HS-27A (cell line): ENCODE measurements around the gene CAPN7.
"Not testable (repeated sequence)": the region's sequence is repeated elsewhere in the genome, so short reads cannot be mapped to it uniquely, and the experiment has no call there.

ENCODE experiments used
- DNase-seq: peaks from one replicate; pipeline ENCODE4 v3.0.0-alpha.2; 2012; ENCODE audit warnings: low read depth, missing footprints

The CAPN7 gene

DNA sequence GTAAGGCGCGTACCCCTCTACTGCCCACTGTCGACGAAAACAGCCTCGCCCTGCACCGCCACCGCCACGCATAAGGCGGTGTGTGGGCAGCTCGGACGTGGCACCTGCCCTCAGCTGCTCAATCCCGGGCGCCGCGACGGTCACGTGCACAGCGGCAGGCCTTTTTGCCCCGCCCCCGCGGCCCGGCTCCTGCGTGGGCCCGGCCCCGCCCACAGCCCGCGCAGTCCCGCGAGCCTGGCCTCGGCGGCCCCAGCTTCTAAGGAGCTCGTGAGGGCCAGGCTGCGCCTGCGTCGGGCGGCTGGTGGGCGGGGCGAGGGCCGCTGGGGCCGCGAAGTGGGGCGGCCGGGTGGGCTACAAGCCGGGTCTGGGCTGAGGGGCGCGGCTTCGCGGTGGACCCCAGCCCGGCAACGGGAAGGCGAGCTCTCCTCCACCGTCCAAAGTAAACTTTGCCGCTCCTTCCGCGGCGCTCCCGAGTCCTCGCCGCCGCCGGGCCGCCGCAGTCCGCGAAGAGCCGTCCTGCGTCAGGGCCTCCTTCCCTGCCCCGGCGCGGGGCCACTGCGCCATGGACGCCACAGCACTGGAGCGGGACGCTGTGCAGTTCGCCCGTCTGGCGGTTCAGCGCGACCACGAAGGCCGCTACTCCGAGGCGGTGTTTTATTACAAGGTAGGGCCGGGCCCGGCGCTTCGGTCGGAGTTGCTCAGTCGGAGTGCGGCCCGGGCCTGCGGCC lies at the start of gene CAPN7:
Gene CAPN7 (plus strand): TSS at position 313 of the 728 bp plus-strand sequence. CDS start 250 bp downstream, at position 563.
- peak; percentile 78 for DNase-seq

DNA sequence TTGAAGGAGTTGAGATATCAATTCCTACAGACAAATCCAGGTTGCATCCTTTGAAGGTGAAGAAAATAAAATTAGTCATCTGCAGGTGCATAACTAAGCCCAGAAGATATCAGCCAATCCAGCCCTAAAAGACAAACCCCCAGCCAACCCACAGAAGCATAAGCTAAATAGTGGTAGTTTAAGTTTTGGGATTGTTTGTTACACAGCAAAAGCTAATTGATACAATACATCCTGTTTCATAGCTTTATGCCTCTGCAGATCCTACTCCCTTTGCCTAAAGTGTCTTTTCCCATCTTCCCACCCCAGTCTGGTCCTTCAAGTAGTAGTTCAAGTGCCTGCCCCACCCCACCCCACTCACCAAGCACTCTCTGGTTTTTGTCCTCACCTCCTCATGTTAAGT lies 48.6 kb upstream of the CAPN7 start:
- no peak for DNase-seq

DNA sequence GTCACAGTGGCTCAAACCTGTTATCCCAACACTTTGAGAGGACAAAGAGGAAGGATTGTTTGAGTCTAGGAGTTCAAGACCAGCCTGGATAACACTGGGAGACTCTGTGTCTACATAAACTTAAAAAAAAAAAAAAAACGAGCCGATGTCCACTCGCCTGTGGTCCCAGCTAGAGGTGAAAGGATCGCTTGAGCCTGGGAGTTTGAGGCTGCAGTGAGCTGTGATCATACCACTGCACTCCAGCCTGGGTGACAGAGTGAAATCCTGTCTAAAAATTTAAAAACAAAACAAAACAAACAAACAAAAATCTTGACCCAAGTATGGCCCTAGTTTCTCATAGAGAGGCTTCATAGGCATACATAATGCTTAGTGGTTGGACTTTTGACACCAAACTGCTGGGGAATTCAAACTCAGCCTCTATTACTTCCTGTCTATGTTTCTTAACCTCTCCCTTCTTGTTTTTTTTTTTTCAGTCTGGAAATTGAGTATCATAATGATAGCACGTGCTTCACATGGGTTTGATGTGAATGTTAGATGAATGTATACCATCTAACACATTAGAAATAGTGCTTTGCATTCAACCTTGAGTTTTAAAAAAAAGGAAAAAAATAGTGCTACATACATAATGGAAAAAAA lies 46.4 kb upstream of the CAPN7 start:
- no peak for DNase-seq

DNA sequence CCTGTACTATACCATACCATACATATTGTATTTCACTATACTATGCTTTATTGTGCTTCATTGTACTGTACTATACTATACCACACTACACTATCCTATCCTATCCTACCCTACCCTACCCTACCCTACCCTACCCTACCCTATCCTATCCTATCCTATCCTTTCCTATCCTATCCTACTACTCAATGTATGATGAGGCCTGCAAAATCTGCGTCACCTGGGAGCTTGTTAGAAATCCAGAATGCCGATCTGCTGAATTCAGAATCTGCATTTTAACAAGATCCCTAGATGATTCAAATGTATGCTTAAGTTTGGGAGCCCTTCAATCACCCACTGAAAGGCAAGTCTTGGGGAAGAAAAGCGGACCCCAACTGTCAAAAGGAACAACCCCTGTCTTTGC lies 45.4 kb upstream of the CAPN7 start:
- DNase-seq: no peak

DNA sequence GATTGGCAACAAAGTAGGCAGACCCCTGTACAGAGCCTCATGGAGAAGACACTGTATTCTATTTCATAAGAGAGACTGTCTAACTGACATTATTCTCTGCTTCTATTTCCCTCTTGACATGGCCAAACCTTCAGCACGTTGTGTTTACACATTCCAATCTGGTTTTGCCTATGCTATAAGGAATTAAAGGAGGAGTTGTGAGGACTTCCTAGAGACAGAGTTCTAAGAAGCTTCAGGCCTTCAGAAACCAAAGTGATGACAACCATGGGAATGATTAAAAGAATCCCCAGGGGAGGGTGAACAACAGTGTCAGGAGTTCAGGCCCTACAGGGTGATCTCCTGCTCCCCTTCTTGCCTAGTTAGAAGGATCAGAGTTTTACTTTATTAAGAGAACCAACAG lies 44.9 kb upstream of the CAPN7 start:
- DNase-seq: no peak

DNA sequence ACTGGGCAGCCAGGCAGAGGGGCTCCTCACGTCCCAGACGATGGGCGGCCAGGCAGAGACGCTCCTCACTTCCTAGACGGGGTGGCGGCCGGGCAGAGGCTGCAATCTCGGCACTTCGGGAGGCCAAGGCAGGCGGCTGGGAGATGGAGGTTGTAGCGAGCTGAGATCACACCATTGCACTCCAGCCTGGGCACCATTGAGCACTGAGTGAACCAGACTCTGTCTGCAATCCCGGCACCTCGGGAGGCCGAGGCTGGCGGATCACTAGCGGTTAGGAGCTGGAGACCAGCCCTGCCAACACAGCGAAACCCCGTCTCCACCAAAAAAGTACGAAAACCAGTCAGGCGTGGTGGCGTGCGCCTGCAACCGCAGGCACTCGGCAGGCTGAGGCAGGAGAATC lies 42.4 kb upstream of the CAPN7 start:
- not testable (repeated sequence) for DNase-seq

DNA sequence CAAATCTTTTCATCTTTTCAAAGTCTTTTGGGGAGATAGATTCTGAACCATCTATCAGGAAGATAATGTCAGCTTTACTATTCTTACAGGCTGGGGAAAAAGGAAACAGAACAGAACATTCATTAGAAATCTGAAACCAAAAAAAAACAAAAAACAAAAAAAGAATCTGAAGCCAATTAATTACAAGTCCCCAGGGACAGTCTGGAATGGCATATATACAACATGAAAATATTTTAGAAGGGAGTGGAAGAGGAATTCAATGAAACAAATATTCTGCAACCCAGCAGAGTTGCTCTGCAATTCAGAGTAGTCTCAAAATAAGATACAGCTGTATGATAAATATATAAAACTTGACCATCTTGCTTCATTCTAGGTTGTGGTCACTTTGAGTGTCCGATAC lies 41.7 kb upstream of the CAPN7 start:
- DNase-seq: no peak

DNA sequence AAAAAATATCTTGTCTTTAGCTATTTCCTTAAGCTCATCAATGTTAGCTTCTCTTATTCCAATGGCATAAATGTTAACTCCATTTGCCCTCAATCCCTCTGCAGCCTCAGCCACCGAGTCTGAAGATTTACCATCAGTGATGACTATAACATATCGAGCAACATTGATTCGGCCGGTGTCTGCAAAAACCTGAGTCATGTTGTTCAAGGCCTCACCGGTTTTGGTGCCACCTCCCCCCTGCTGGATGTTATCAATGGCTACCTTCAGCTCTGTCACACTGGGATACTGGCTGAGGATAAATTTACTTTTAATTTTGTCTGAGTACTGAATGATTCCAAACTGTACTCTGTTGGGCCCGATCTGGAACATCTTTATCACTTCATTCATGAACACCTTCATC lies 41.0 kb upstream of the CAPN7 start:
- no peak for DNase-seq

DNA sequence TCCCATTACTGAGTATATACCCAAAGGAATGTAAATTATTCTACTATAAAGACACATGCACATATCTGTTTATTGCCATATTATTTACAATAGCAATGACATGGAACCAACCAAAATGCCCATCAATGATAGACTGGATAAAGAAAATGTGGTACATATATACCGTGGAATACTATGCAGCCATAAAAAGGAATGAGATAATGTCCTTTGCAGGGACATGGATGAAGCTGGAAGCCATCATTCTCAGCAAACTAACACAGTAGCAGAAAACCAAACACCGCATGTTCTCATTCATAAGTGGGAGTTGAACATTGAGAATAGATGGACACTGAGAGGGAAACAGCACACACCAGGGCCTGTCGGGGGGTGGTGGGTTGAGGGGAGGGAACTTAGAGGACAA lies 39.7 kb upstream of the CAPN7 start:
- not testable (repeated sequence) for DNase-seq

DNA sequence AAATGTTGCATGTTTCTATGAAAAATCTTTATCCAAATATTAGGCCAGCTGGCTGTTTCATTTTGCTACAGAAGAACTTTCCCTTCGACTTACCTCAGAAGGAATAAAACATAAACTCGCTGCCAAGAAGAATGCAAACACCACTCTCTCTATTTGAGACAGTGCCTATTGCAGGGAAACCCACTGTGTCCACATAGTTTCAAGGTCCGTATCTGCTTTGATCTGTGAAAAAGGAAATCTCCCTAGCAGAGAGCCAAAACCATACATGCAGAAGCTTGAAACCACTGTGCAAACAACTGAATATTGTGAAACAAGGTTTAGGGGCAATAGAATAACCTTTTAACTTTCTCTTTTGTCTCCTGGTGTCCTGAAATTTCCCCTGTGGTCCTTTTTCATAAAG lies 35.0 kb upstream of the CAPN7 start:
- no peak for DNase-seq

DNA sequence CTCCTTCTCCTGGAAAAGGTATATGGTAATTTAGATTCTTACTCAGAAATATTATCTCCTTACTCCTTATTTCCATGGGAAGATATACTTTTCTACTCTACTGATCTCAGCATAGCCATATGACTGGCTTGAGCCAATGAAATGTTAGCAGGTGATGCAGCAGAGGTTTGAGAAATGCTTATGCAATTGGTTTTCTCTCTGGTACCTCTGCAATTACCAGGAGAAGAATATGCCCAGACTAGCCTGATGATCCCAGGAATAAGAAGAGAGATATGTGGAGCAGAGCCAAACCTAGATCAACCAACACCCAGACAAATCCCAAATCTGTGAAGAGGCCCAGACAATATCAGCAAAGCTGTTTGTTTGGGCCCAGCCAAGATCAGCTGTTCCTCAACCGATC lies 33.2 kb upstream of the CAPN7 start:
- no peak for DNase-seq

DNA sequence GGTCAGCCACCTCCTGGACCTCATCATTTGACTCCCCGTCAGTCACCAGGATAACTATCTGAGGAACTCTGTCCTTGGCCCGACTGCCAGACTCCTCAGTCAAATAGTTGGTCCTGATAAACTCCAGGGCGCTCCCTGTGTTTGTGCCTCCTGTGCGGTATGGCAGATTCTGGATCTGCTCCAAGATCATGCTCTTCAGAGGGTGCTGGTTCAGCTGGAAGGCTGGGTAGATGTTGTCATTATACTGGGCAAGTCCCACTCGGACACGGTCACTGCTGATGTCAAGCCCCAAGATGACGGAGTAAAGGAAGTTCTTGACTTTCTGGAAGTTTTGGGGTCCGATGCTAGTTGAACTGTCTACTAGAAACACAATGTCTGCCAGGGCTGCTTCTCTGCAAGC lies 31.1 kb upstream of the CAPN7 start:
- DNase-seq: no peak

DNA sequence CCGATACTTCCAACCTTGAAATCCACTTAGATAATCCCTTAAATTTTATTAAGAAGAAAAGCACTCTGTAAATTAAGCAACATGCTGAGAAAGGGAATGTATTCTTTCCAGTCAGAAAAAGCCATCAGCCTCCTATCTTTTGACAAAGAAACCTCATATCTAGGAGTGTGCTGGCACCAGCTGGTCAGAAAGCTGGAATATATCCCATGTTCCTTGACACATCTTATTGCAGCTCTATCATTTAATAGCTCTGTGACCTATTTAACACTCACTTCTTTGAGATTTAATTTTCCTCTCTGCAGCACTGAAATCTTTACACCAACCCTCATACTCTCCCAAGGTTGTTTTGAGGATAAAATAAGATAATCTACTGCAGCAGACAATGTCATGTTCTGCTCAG lies 30.4 kb upstream of the CAPN7 start:
- no peak for DNase-seq

DNA sequence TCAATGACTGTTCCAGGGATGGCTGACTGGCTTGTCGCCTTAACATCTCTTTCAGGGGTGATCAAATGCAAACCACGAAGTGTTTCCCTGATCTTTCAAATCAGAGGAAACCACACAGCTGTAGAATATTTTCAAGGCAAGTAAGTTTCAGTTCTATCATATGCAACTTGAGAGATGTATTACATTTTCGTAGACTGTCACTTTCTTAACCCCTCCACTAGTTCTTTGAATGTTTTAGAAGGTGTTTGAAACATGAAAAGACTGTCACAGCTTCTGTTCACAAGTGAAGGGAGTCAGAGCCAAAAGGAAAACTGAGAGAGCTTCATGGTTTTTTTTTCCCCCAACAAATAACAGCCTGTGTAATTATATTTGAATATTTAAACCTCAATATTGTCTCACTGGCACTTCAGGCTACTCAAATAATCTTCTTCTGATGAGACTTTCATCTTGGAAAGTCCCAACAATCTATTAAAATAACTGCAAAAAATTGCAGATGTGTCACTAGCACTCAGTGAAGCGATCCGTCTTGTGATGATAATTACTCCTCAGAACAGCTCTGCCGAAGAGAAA lies 25.9 kb upstream of the CAPN7 start:
- no peak for DNase-seq

DNA sequence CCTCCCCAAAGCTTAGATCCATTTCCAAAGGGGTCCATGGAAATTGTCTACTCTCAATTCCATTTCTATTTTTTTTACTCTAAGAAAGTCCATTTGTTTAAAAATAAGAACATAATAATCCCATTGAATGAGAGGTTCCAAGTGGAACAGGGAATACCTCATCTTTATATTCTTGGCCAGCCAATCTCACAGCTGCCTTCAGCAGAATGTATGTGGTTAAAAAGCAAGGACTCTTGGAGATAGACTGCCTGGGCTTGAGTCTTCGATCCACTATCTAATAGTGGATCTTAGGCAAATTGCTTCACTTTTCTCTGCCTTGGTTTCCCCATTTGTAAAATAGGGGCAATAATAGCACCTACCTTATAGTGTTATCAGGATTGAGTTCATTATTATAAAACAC lies 24.5 kb upstream of the CAPN7 start:
- no peak for DNase-seq

DNA sequence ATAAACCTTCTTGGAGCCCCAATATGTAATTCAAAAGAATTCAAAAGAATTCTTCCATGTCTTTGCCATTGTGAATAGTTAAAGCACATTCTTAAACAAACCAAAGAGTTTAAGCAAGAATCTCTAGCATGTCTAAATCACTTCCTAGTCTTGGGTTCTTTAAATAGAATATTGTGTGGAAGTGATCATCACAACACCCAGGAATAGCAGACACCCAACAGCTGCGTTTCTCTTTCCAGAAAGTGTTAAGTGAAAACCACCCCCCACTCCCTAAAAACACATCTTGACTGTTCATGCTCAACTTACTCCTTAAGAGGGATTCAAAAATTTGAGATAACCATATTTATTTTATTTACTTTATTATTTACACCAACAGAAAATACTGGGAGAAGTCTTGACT lies 24.1 kb upstream of the CAPN7 start:
- no peak for DNase-seq

DNA sequence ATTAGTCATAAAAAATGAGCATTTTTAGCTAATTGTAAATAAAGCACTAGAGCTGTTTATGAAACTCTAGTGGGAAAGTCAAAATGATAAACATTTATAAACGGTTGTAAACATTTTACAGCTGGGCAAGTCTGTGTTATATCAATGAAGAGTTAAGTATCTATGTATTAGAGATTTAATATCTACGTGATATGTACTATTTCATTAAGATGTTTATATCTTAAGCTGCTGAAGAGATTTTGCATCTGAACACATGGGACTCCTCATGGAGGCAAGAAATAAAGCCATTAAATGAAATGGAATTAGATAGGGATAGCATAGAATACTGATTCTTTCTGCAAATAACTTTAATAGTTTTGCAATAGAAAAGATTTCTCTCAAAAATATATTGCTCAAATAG lies 23.0 kb upstream of the CAPN7 start:
- DNase-seq: no peak

DNA sequence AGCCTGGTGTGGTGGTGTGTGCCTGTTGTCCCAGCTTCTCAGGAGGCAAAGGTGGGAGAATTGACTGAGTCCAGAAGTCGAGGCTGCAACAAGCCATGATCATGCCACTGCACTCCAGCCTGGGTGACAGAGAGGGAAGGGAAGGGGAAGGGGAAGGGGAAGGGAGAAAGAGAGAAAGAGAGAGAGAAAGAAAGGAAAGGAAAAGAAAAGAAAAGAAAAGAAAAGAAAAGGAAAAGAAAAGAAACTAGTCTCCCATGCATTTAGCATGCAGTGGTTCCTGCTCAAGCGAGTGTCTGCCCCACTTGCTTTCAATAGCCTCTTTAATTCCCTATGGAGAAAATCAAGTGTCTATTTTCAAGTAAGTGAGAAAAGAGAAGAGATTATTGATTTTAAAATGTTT lies 20.6 kb upstream of the CAPN7 start:
- no peak for DNase-seq

DNA sequence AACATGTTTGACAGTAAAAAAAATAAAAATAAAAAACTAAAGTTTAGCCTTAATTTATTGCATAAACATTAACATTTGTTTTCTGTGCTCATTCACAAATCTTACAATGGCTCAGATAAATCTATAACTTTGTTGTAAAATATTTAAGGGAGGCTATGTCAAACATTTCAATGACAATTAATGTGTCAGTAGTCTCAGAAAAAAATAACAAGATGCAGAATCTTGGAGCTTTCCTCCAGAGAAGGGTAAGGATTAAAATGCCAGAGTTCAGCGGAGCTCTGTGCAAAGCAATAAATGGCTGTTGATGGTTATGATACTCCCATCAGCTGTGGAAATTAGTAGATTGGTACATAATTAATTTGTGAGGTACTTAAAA lies 20.0 kb upstream of the CAPN7 start:
- DNase-seq: no peak

DNA sequence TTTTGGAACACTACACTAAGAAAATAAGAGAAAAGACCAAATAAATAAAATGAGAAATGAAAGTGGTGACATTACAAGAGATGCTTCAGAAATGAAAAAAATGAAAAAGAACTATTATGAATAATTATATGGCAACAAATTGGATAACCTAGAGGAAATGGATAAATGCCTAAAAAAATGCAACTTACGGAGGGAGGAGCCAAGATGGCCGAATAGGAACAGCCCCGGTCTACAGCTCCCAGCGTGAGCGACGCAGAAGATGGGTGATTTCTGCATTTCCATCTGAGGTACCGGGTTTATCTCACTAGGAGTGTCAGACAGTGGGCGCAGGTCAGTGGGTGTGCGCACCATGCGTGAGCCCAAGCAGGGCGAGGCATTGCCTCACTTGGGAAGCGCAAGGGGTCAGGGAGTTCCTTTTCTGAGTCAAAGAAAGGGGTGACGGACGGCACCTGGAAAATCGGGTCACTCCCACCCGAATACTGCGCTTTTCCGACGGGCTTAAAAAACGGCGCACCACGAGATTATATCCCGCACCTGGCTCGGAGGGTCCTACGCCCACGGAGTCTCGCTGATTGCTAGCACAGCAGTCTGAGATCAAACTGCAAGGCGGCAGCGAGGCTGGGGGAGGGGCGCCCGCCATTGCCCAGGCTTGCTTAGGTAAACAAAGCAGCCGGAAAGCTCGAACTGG lies 19.4 kb upstream of the CAPN7 start:
- DNase-seq: not testable (repeated sequence)

DNA sequence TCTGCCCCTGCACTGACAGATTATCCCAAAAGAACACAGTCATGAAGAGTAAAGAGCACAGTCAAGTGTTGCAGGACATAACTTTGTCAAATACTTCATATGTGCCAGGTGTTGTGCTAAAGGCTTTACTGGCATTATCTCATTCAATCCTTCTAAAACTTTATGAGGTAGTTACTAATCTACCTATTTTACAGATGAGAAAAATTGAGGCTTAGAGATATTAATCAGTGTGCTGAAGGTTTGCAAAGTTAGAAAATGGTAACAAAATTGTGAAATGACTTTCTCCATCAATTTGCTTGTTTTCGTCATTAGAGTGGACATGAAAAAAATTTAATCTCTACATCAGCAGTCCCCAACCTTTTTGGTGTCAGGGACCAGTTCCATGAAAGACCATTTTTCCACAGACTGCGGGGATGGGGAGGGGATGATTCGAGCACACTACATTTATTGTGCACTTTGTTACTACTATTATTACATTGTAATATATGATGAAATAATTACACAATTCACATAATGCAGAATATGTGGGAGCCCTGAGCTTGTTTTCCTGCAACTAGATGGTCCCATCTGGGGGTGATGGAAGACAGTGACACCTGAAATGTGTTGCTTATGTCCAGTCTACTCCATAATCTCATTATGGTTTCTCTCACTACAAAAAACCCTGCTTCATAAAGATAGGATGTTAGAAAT lies 8.6 kb upstream of the CAPN7 start:
- no peak for DNase-seq

DNA sequence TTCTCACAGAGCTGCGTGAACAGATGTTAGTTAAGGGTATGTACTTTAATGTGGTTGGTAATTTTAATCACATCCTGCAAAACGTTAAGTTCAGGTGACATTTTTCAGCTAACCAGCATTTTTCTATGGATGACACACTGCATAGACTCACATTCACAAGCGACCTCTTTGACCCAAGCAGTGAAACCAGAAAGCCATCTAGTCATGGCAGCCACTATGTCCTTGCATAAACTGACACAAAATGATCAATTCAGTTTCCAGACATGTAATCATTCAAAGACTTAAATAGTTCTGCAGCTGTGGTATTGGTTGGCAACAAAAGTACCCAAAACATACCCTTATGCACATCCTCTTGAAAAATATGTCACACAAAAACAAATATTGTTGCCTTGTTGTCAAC lies 7.4 kb upstream of the CAPN7 start:
- no peak for DNase-seq
